ENCODE results near the gene NTNG1. TPM values are rescaled to one million over a fixed set of nuclear protein-coding genes. Genes with fewer than 3 reads are reported as not detected.

Gene NTNG1
- total and polyA plus RNA-seq, 2 of the 13 experiments (the other 11 are each of a cell fraction or from before 2014, with no cell fraction given) = not detected

DNA sequence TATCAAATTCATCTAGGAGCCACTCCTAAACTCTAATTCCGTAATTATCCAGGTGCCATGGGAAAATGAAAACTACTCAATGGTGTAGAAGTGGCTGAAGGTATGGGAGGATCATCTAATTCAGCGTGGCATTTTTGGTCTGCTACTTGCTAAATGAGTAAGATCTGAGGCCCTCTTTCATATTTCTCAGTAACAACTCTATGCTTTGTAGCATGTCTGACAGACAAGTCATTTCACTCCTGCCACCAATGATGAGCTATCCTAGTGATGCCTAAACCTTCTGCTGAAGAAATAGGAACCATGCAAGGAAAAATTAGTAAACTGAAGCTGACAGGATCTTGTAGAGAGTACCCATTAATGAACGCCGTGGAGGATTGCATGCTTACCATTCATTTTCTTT, 145.3 kb downstream of the NTNG1 start:
- no peak for ATAC-seq
- Histone ChIP-seq H3K9me3 (ENCODE audit: low read length) (no peaks in the 10 kb centered on the region), H3K4me3 (replicated peaks in 1 of 3; ENCODE audit: insufficient read depth in 1 of 3, low read depth in 2 of 3, low read length in 3 of 3) (no peak overlapping the region), H3K4me2 (ENCODE audit: low read depth, low read length) (no peak overlapping the region), H3K4me1 (ENCODE audit: insufficient read depth, low read length) (no peaks in the 10 kb centered on the region), H3K79me2 (ENCODE audit: insufficient read depth, low read length) (no peaks in the 10 kb centered on the region), H3K9ac (ENCODE audit: insufficient read depth, low read depth, low read length) (no peak overlapping the region), H3K36me3 (replicated peaks in 1 of 2; ENCODE audit: control insufficient read depth in 1 of 2, insufficient read depth in 2 of 2, low read length in 2 of 2) (no peaks in the 10 kb centered on the region), H2AFZ (ENCODE audit: low read length) (no peak overlapping the region), H4K20me1 (ENCODE audit: insufficient read depth, low read length) (no peaks in the 10 kb centered on the region), H3K27ac (ENCODE audit: extremely low read length, insufficient read depth, low read length) (no peak overlapping the region), H3K27me3 (ENCODE audit: control insufficient read depth in 1 of 2, insufficient read depth in 2 of 2, low read length in 2 of 2) (no peaks in the 10 kb centered on the region)
- POLR2A ChIA-PET = no interaction called here
- in situ Hi-C loops (cut with HindIII; ENCODE audit: extremely low pct_ligation_motif_present, low pct_unique_long_range_greater_than_20kb) (no loop called here), intact Hi-C loops (cut with micrococcal nuclease; ENCODE audit: unreplicated experiment) (no loop called here)
- WGBS (ENCODE audit: low lambda C conversion rate) = 27% methylated on average over 4 of the region's 4 CpGs
- no peak for DNase-seq (ENCODE audit: low spot score)
- no peak for FAIRE-seq
- CTCF ChIA-PET (ENCODE audit: low intra/inter-chr PET ratio, low total read pairs) = no interaction called here
- no TSS peak for BruUV-seq (replicated peaks)
- TF ChIP-seq ZNF552 (CRISPR knock-in tag; IDR thresholded peaks at IDR 0.05; ENCODE audit: borderline replicate concordance) = no peak
- TF ChIP-seq PCBP1 (IDR thresholded peaks at IDR 0.05; ENCODE audit: borderline replicate concordance, low read depth, low read length) = no peak
- TF ChIP-seq, protein P1, sequence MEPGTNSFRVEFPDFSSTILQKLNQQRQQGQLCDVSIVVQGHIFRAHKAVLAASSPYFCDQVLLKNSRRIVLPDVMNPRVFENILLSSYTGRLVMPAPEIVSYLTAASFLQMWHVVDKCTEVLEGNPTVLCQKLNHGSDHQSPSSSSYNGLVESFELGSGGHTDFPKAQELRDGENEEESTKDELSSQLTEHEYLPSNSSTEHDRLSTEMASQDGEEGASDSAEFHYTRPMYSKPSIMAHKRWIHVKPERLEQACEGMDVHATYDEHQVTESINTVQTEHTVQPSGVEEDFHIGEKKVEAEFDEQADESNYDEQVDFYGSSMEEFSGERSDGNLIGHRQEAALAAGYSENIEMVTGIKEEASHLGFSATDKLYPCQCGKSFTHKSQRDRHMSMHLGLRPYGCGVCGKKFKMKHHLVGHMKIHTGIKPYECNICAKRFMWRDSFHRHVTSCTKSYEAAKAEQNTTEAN (CRISPR knock-in tag; conservative IDR thresholded peaks at IDR 0.05) = no peak
- no peak for TF ChIP-seq MYPOP (CRISPR knock-in tag; IDR thresholded peaks at IDR 0.05)
- TF ChIP-seq DMAP1 (CRISPR knock-in tag; IDR thresholded peaks at IDR 0.05) = no peak
- TF ChIP-seq GABPB1 (CRISPR knock-in tag; IDR thresholded peaks at IDR 0.05) = no peak
- TF ChIP-seq, protein P2, sequence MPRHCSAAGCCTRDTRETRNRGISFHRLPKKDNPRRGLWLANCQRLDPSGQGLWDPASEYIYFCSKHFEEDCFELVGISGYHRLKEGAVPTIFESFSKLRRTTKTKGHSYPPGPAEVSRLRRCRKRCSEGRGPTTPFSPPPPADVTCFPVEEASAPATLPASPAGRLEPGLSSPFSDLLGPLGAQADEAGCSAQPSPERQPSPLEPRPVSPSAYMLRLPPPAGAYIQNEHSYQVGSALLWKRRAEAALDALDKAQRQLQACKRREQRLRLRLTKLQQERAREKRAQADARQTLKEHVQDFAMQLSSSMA (CRISPR knock-in tag; IDR thresholded peaks at IDR 0.05) = no peak
- no peak for TF ChIP-seq POLR2AphosphoS5 (IDR thresholded peaks at IDR 0.05; ENCODE audit: low read depth, low read length)
- no peak for TF ChIP-seq RORA (CRISPR knock-in tag; IDR thresholded peaks at IDR 0.05)
- TF ChIP-seq PAWR (CRISPR knock-in tag; IDR thresholded peaks at IDR 0.05; ENCODE audit: borderline replicate concordance) = no peak
- TF ChIP-seq ZNF563 (CRISPR knock-in tag; IDR thresholded peaks at IDR 0.05) = no peak
- no peak for TF ChIP-seq ZKSCAN8 (CRISPR knock-in tag; IDR thresholded peaks at IDR 0.05; ENCODE audit: borderline replicate concordance)
- TF ChIP-seq CREB1 (IDR thresholded peaks at IDR 0.05) = no peak
- no peak for TF ChIP-seq CREB1 (CRISPR knock-in tag; IDR thresholded peaks at IDR 0.05)
- TF ChIP-seq, protein P3, sequence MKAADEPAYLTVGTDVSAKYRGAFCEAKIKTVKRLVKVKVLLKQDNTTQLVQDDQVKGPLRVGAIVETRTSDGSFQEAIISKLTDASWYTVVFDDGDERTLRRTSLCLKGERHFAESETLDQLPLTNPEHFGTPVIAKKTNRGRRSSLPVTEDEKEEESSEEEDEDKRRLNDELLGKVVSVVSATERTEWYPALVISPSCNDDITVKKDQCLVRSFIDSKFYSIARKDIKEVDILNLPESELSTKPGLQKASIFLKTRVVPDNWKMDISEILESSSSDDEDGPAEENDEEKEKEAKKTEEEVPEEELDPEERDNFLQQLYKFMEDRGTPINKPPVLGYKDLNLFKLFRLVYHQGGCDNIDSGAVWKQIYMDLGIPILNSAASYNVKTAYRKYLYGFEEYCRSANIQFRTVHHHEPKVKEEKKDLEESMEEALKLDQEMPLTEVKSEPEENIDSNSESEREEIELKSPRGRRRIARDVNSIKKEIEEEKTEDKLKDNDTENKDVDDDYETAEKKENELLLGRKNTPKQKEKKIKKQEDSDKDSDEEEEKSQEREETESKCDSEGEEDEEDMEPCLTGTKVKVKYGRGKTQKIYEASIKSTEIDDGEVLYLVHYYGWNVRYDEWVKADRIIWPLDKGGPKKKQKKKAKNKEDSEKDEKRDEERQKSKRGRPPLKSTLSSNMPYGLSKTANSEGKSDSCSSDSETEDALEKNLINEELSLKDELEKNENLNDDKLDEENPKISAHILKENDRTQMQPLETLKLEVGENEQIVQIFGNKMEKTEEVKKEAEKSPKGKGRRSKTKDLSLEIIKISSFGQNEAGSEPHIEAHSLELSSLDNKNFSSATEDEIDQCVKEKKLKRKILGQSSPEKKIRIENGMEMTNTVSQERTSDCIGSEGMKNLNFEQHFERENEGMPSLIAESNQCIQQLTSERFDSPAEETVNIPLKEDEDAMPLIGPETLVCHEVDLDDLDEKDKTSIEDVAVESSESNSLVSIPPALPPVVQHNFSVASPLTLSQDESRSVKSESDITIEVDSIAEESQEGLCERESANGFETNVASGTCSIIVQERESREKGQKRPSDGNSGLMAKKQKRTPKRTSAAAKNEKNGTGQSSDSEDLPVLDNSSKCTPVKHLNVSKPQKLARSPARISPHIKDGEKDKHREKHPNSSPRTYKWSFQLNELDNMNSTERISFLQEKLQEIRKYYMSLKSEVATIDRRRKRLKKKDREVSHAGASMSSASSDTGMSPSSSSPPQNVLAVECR (CRISPR knock-in tag; IDR thresholded peaks at IDR 0.05; ENCODE audit: borderline replicate concordance) = no peak
- no peak for TF ChIP-seq POLR2G (IDR thresholded peaks at IDR 0.05; ENCODE audit: low read depth, low read length)
- TF ChIP-seq, protein P4, sequence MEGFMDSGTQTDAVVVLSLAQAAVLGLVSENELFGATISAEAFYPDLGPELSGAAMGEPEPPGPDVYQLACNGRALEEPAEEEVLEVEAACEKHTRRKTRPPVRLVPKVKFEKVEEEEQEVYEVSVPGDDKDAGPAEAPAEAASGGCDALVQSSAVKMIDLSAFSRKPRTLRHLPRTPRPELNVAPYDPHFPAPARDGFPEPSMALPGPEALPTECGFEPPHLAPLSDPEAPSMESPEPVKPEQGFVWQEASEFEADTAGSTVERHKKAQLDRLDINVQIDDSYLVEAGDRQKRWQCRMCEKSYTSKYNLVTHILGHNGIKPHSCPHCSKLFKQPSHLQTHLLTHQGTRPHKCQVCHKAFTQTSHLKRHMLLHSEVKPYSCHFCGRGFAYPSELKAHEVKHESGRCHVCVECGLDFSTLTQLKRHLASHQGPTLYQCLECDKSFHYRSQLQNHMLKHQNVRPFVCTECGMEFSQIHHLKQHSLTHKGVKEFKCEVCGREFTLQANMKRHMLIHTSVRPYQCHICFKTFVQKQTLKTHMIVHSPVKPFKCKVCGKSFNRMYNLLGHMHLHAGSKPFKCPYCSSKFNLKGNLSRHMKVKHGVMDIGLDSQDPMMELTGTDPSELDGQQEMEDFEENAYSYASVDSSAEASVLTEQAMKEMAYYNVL (CRISPR knock-in tag; IDR thresholded peaks at IDR 0.05; ENCODE audit: borderline replicate concordance) = no peak
